ENCODE results near the gene PHLDB3. TPM values are rescaled to one million over a fixed set of nuclear protein-coding genes. Genes with fewer than 3 reads are reported as not detected.

PHLDB3 gene
- total RNA-seq: 10 to 100 TPM in 2 of 3 donors, 1 to 10 TPM in 1; 7.5 to 19.5 (median 15.1) TPM

DNA sequence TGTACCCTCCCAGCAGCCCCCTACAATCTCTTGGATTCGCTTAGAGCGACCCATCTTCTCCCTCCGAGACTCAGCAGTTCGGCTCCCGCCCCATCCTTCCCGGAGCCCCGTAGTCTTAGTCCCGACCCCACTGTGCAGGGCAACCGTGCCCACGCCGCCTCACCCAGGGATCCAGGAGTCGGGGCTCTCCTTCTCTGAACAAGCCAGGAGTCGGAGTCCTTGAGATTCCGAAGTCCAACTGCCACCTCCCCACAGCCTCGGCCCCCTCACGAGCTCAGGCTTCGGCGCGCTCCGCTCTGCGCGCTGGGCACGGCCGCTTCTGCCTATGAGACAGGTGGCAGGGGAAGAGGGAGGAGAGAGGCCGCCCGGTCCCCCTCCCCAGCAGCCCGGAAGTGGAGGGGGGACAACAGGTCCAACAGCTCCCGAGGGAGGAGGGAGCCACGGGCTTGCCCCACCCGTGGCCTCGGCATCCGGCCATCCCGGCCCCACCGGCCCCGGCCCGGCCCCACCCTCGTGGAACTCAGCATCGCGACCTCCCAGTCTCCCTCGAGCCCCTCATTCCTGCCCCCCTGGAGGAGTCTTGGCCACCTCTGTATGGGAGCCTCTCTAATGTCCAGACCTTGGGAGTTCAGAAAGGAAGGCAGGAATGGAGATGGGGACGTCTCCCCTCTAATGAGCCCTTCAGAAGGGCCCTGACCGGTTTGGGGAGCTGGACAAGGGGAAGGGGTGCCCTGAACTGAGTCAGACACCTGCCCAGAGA, at the start of gene PHLDB3:
Gene PHLDB3, minus strand, starts transcription at position 321 of the 760 bp plus-strand sequence. CDS start 628 bp downstream, outside the sequence.
- no peaks in the 10 kb centered on the region for H3K27me3 ChIP-seq
- TF ChIP-seq POLR2A (IDR thresholded peaks at IDR 0.05) (no peak), POLR2AphosphoS5 (IDR thresholded peaks at IDR 0.05) (no peak)
- TF ChIP-seq, protein P1, sequence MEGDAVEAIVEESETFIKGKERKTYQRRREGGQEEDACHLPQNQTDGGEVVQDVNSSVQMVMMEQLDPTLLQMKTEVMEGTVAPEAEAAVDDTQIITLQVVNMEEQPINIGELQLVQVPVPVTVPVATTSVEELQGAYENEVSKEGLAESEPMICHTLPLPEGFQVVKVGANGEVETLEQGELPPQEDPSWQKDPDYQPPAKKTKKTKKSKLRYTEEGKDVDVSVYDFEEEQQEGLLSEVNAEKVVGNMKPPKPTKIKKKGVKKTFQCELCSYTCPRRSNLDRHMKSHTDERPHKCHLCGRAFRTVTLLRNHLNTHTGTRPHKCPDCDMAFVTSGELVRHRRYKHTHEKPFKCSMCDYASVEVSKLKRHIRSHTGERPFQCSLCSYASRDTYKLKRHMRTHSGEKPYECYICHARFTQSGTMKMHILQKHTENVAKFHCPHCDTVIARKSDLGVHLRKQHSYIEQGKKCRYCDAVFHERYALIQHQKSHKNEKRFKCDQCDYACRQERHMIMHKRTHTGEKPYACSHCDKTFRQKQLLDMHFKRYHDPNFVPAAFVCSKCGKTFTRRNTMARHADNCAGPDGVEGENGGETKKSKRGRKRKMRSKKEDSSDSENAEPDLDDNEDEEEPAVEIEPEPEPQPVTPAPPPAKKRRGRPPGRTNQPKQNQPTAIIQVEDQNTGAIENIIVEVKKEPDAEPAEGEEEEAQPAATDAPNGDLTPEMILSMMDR (IDR thresholded peaks at IDR 0.05): no peak
- peaks cover 0 to 3% of the 10 kb centered on the region in 2 donors for H3K4me1 ChIP-seq
- DNase-seq (ENCODE audit: low spot score in 2 of 2): peak; percentile 57 to 68
- peak within 1 kb of the TSS; percentile 62 to 97 (median 67) for H3K4me3 ChIP-seq
- intact Hi-C loops (cut with DNase I; ENCODE audit: low total_unique reads): no loop called here
- H3K27ac ChIP-seq: peak within 1 kb of the TSS; percentile 80 to 94
- no peaks in the 10 kb centered on the region for H3K36me3 ChIP-seq
- no peaks in the 10 kb centered on the region for H3K9me3 ChIP-seq

DNA sequence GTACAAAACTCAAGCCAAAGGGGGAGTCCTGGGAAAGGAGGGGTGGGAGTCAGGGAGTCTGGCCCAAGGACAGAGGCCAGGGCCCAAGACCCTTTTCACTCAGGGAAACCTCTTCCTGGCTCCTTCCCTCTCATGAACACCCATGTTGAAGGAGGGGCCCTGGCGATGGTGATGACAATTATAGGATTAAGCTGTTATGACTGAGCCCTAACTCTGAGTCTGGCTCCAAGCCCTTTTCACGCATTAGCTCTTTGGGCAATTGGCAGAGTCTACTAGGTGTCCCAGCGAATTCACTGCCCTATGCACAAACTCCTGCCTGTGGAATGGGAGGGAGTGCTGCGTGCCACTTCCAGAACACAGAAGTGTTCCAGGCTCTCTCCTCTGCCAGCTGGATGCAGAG, 49.1 kb upstream of the PHLDB3 start:
- TF ChIP-seq POLR2AphosphoS5 (IDR thresholded peaks at IDR 0.05): no peak
- TF ChIP-seq, protein P1 (IDR thresholded peaks at IDR 0.05): no peak
- no peak for TF ChIP-seq POLR2A (IDR thresholded peaks at IDR 0.05)
- Histone ChIP-seq H3K27ac (no peak overlapping the region), H3K36me3 (no peaks in the 10 kb centered on the region), H3K4me3 (no peak overlapping the region), H3K9me3 (no peaks in the 10 kb centered on the region), H3K4me1 (no peaks in the 10 kb centered on the region), H3K27me3 (no peaks in the 10 kb centered on the region)
- no peak for DNase-seq (ENCODE audit: low spot score in 2 of 2)
- intact Hi-C loops (cut with DNase I; ENCODE audit: low total_unique reads): no loop called here

DNA sequence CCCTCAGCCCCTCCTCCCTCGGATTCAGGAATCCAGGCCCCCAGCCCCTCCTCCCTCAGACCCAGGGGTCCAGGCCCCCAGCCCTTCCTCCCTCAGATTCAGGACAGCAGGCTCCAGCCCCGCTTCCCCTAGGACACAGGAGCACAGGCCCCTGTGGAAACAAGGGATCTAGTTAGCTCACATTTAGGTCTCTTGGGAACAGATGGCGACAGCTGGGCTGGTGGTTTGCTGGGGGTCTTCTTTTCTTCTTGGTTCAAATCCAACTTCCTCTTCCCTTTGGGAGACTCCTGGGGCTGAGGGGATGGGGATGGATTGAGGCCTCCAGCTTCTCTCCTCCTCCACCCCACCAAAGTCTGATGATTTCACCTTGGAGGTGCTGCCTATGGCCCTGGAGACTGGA, 48.1 kb upstream of the PHLDB3 start:
- DNase-seq (ENCODE audit: low spot score in 2 of 2): no peak
- Histone ChIP-seq H3K9me3 (no peaks in the 10 kb centered on the region), H3K4me3 (no peak overlapping the region), H3K36me3 (no peaks in the 10 kb centered on the region), H3K27me3 (no peaks in the 10 kb centered on the region), H3K27ac (no peak overlapping the region), H3K4me1 (no peaks in the 10 kb centered on the region)
- intact Hi-C loops (cut with DNase I; ENCODE audit: low total_unique reads): no loop called here
- TF ChIP-seq POLR2AphosphoS5 (IDR thresholded peaks at IDR 0.05) (no peak), POLR2A (IDR thresholded peaks at IDR 0.05) (no peak)
- TF ChIP-seq, protein P1 (IDR thresholded peaks at IDR 0.05): no peak

DNA sequence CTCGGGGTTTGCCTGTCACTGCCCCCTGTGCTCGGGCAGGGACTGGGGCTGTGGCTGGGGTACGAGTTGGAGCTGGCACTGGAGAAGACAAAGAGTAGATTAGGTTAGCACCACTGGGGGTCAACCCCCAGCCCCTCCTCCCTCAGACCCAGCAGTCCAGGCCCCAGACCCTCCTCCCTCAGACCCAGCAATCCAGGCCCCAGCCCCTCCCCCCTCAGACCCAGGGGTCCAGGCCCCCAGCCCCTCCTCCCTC, 47.6 kb upstream of the PHLDB3 start:
- TF ChIP-seq POLR2AphosphoS5 (IDR thresholded peaks at IDR 0.05): no peak
- TF ChIP-seq POLR2A (IDR thresholded peaks at IDR 0.05): no peak
- TF ChIP-seq, protein P1 (IDR thresholded peaks at IDR 0.05): no peak
- H3K36me3 ChIP-seq: no peaks in the 10 kb centered on the region
- DNase-seq (ENCODE audit: low spot score in 2 of 2): no peak

DNA sequence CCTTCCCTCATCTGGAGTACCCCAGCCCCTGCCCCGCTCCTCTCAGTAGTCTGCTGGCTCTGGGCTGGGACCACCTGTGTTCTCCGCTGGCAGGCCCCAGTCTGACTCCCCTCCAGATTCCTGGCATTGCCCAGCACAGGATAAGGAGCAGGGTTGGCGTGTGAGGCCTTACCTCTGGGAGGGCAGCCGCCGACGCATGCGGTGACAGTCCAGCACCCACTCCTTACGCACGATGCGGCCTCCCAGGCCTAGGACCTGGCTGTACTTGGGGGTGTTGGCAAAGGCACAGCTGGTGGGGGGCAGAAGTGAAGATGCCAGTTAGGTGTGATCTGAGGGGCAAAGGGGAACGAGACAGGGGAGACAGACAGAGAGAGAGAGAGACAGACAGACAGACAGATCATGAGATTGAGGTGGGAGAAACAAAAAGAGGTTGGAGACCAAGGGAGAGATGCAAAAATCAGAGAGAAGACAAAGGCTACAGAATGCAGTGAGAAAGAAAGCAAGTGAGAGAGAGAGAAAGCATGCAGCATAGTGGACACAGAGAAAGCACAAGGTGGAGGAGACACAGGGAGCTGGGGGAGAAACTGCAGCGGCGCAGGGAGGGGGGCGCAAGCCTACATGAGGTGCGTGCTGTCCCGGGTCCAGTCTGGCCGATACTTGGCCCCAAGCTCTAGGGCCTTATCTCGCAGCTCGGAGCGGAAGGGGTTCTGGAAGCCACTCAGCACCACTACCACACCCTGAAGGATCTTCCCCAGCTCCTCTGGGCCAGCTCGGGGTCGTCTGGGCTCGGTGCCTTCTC, 47.1 kb upstream of the PHLDB3 start:
- intact Hi-C loops (cut with DNase I; ENCODE audit: low total_unique reads): no loop called here
- H3K27me3 ChIP-seq: no peaks in the 10 kb centered on the region
- H3K36me3 ChIP-seq: no peaks in the 10 kb centered on the region
- DNase-seq (ENCODE audit: low spot score in 2 of 2): no peak
- H3K9me3 ChIP-seq: no peaks in the 10 kb centered on the region
- H3K4me1 ChIP-seq: no peaks in the 10 kb centered on the region
- H3K4me3 ChIP-seq: no peak overlapping the region
- TF ChIP-seq POLR2A (IDR thresholded peaks at IDR 0.05) (no peak), POLR2AphosphoS5 (IDR thresholded peaks at IDR 0.05) (no peak)
- TF ChIP-seq, protein P1 (IDR thresholded peaks at IDR 0.05): no peak
- no peak overlapping the region for H3K27ac ChIP-seq

More for the DNA sequence above, 47.6 kb upstream of the PHLDB3 start:
- Histone ChIP-seq H3K27me3 (no peaks in the 10 kb centered on the region), H3K4me1 (no peaks in the 10 kb centered on the region), H3K9me3 (no peaks in the 10 kb centered on the region), H3K4me3 (no peak overlapping the region), H3K27ac (no peak overlapping the region)
- intact Hi-C loops (cut with DNase I; ENCODE audit: low total_unique reads): no loop called here

All from breast epithelium (tissue), 4 donors.